Ovary (tissue), 9 donors: ENCODE data around the gene ENPP6. TPM values are rescaled to one million over a fixed set of nuclear protein-coding genes. Genes with fewer than 3 reads are reported as not detected.

Source experiments
- DNase-seq, 5 donors: peaks; one replicate each; pipeline ENCODE4 v3.0.0-alpha.2; 2019 to 2020
- H3K27ac ChIP-seq, 2 donors: fragments of 200-600 bp; one replicate each; pipeline versions ENCODE4 v1.5.1 to v1.8.0; 2019 to 2022
- H3K27me3 ChIP-seq: fragments of 200-600 bp; one replicate; pipeline ENCODE4 v1.8.0; 2022
- H3K36me3 ChIP-seq: fragments of 200-600 bp; sonication (generic); one replicate; pipeline ENCODE4 v1.5.1; 2019
- H3K4me1 ChIP-seq: one replicate; pipeline ENCODE4 v1.8.1; 2013; ENCODE audit warnings: mild to moderate bottlenecking, moderate library complexity; ENCODE audit not compliant: insufficient read depth
- H3K4me3 ChIP-seq: fragments of 200-600 bp; sonication (generic); one replicate; pipeline ENCODE4 v1.5.1; 2017
- H3K9me3 ChIP-seq, 2 donors: fragments of 200-600 bp in 1 of 2; sonication (generic) in 1 of 2; one replicate each; pipeline versions ENCODE4 v1.5.1 to v1.8.1; 2013 to 2019; ENCODE audit warnings: mild to moderate bottlenecking in 1 of 2, moderate library complexity in 1 of 2
- CTCF ChIP-seq, 3 donors: fragments of 450-650 bp in 2 of 3; fragments of 200-600 bp in 1 of 3; IDR thresholded peaks; one replicate each; pipeline versions ENCODE4 v1.5.1 to v1.8.0; 2016 to 2022; ENCODE audit warnings: antibody characterized with exemption in 3 of 3, mild to moderate bottlenecking in 1 of 3
- EP300 ChIP-seq: sonication (generic); formaldehyde crosslinking; IDR thresholded peaks from one replicate; pipeline ENCODE4 v1.6.1; 2017; ENCODE audit warnings: antibody characterized with exemption
- POLR2A ChIP-seq: fragments of 450-650 bp; IDR thresholded peaks from one replicate; pipeline ENCODE4 v1.6.1; 2017; ENCODE audit warnings: antibody characterized with exemption, mild to moderate bottlenecking, moderate library complexity
- WGBS, 3 donors: extraction: QIAGEN DNeasy Blood & Tissue Kit in 1 of 3; methylation state at CpG; one replicate each; pipeline versions ENCODE4 v1.1.5 to v1.1.7; 2013 to 2017; 5-methylcytosine and 5-hydroxymethylcytosine counted together
- intact Hi-C, 4 donors: fragments of 100-400 bp; cut with DNase I; formaldehyde crosslinking; loops; one replicate each; pipeline versions ENCODE4 v1.11.0 to v1.15.1; 2022 to 2023
- polyA plus RNA-seq, 2 donors: library from polyadenylated mRNA; stranded (reverse); fragments of 200-250 nt in 1 of 2; fragments of 350-450 nt in 1 of 2; fragmentation: Illumina TruSeq in 1 of 2; extraction: RNeasy Lipid Tissue Mini Kit (QIAGEN cat#74804) in 1 of 2; gene quantifications; one replicate each; pipeline ENCODE4 v1.2.3, GENCODE V29; 2013 to 2014
- total RNA-seq, 7 donors: library from RNA; depleted of rRNA in 2 of 7; stranded (reverse); fragments of >200 nt in 2 of 7; fragmentation: NEBNext Ultra II Directional in 3 of 7; extraction: Animal tissue kit (Norgen Biotek cat#: 25700) in 3 of 7; gene quantifications; one replicate each; pipeline versions ENCODE4 v1.1.0 to v1.2.4, GENCODE V29; 2016 to 2023
- donor health status: DM: no; HTN: no; CAD: no; lungs with moderate emphysema.
- donor health status: DM: no; HTN: no; CAD: no.
- donor health status: Bipolar disorder and iron deficiency.
- donor health status: DM: yes; HTN: yes; CAD: no.
- donor health status: DM: no; HTN: no; CAD: no.
- donor health status: DM: yes; HTN: yes; CAD: no.

The ENPP6 gene
- total and polyA plus RNA-seq, 9 donors, result 1.7 to 20.8 (median 9.4) TPM

- DNase-seq, result peak in 1 of 5 donors; percentile 18
- H3K27ac ChIP-seq, result no peak overlapping the region
- H3K36me3 ChIP-seq, result no peaks in the 10 kb centered on the region
- no peaks in the 10 kb centered on the region for H3K27me3 ChIP-seq
- intact Hi-C loops, result no loop called here
- H3K4me1 ChIP-seq, result peaks cover 2% of the 10 kb centered on the region
- H3K4me3 ChIP-seq, result no peak overlapping the region
- no peaks in the 10 kb centered on the region for H3K9me3 ChIP-seq
- TF ChIP-seq POLR2A (no peak), CTCF (IDR thresholded peaks at IDR 0.05) (no peak), EP300 (no peak)
- WGBS, 3 donors, result 24% methylated on average over 9 of the region's 9 CpGs
Observed at GRCh38 chr4:184066584-184067300, 150.9 kb downstream of the ENPP6 start.

GRCh38 chr4:184064877-184065276, 152.8 kb downstream of the ENPP6 start:
- 92% methylated on average over 5 of the region's 5 CpGs for WGBS, 3 donors
- Histone ChIP-seq H3K4me1 (peaks cover 2% of the 10 kb centered on the region), H3K27me3 (no peaks in the 10 kb centered on the region), H3K27ac (no peak overlapping the region), H3K36me3 (no peaks in the 10 kb centered on the region), H3K9me3 (no peaks in the 10 kb centered on the region), H3K4me3 (no peak overlapping the region)
- TF ChIP-seq POLR2A (no peak), CTCF (IDR thresholded peaks at IDR 0.05) (no peak), EP300 (no peak)
- intact Hi-C loops, result no loop called here
- no peak for DNase-seq

- H3K27ac ChIP-seq, result no peak overlapping the region
- intact Hi-C loops, result no loop called here
- no peaks in the 10 kb centered on the region for H3K27me3 ChIP-seq
- peaks cover 2% of the 10 kb centered on the region for H3K4me1 ChIP-seq
- no peak overlapping the region for H3K4me3 ChIP-seq
- 87 to 96% (median 89%) methylated on average over 7 of the region's 7 CpGs for WGBS, 3 donors
- H3K36me3 ChIP-seq, result no peaks in the 10 kb centered on the region
- H3K9me3 ChIP-seq, result no peaks in the 10 kb centered on the region
- no peak for DNase-seq
- TF ChIP-seq CTCF (IDR thresholded peaks at IDR 0.05) (no peak), POLR2A (no peak), EP300 (no peak)
Observed at GRCh38 chr4:184062769-184063168, 154.9 kb downstream of the ENPP6 start.

- Histone ChIP-seq H3K4me3 (no peak overlapping the region), H3K27ac (no peak overlapping the region), H3K36me3 (no peaks in the 10 kb centered on the region), H3K4me1 (peaks cover 2% of the 10 kb centered on the region), H3K9me3 (no peaks in the 10 kb centered on the region), H3K27me3 (no peaks in the 10 kb centered on the region)
- no peak for TF ChIP-seq POLR2A
- TF ChIP-seq EP300, result no peak
- no peak for TF ChIP-seq CTCF (IDR thresholded peaks at IDR 0.05)
- WGBS, 3 donors, result 89 to 94% (median 89%) methylated on average over 7 of the region's 7 CpGs
- intact Hi-C loops, result no loop called here
- no peak for DNase-seq
Observed at GRCh38 chr4:184061582-184061981, 156.1 kb downstream of the ENPP6 start.
